Measurements from ENCODE around the gene HS3ST6.

DNA sequence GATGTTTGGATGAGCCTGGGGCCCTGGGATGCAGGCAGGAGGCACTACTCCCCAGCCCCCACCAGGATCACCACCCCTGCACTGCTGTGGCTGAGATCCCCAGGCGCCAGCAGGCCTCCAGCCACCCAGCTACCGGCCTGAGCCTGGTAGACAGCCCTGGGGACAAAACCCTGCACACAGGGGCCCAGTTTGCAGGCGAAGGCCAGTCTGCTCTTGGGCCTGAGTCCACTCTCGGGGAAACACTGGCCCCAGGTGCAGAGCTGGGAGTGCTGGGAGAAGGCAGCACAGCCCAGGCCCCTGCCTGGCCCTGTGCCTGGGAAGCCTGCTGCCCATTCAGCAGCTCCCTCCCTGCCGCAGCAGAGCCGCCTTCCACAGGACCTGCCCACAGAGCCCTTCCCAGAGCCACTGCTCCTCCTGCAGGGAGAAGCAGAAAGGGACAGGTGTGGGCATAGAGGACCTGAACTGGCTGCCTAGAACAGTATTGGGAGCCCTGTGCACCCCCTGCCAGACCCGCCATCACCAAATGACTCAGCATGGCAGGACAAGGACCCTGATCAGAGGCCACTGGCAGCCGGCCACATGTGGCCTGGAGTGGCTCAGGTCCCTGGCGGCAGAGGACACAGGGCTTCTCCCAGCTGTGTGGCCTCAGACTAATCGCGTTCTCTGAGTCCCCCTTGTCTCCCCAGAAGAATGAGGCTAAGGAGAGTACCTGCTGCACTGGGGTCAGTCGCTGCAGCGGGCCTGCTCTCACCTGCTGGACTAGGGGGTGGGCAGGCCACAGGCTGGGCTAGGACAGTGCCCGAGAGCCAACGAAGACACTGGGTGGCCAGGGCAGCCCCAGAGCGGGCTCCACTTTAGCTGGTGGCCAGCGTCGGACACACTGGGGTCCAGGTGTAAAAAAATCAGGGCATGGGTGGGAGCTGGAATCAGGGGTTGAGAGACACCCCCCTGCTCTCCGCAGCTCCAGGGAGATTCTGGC lies 14.1 kb upstream of the HS3ST6 start:
- TF ChIP-seq POLR2A (IDR thresholded peaks at IDR 0.05), result no peak
- TF ChIP-seq, protein P1, sequence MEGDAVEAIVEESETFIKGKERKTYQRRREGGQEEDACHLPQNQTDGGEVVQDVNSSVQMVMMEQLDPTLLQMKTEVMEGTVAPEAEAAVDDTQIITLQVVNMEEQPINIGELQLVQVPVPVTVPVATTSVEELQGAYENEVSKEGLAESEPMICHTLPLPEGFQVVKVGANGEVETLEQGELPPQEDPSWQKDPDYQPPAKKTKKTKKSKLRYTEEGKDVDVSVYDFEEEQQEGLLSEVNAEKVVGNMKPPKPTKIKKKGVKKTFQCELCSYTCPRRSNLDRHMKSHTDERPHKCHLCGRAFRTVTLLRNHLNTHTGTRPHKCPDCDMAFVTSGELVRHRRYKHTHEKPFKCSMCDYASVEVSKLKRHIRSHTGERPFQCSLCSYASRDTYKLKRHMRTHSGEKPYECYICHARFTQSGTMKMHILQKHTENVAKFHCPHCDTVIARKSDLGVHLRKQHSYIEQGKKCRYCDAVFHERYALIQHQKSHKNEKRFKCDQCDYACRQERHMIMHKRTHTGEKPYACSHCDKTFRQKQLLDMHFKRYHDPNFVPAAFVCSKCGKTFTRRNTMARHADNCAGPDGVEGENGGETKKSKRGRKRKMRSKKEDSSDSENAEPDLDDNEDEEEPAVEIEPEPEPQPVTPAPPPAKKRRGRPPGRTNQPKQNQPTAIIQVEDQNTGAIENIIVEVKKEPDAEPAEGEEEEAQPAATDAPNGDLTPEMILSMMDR (IDR thresholded peaks at IDR 0.05), result peak in 4 of 5 experiments; percentile 21 to 54 (median 34)

All from transverse colon (tissue), 3 donors.